ENCODE data around the gene BTBD2. TPM values are rescaled to one million over a fixed set of nuclear protein-coding genes. Genes with fewer than 3 reads are reported as not detected.

The BTBD2 gene
- polyA plus RNA-seq, 1 donor (not counting 4 experiments of a cell fraction or from before 2014, with no cell fraction given), result 22.3 TPM

DNA sequence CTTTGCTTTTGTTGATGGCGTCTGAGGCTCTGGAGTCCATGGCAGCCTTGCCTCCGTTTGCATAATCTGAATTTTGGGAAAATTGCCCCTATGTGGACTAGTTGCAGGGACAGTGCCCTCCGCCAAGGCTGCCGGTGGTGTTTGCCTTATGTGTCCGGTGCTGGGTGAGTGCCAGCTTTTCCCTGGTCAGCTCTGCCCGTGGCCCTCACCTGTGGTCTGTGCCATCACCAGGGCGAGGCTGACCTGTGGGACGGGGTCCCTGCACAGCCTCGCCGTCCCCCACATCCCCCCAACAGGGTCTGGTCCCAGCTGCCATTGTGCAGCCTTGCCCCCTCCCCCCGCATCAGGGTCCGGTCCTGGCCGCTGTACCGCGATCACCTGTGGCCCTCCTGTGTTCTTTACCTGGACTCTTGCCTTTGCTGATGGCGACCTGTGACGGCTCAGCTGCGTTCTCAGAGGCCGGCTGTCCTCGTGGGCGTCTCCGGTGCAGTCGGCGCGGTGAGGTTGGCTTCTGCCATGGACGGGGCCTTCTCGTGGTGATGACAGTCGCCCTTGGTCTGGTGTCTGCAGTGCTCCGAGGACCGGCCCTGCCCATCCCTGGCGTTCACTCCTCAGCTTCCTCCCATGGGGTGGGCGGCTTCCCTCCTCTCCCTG, 61.9 kb downstream of the BTBD2 start:
- Histone ChIP-seq H3K9me3 (ENCODE audit: control insufficient read depth, low read depth, low read length) (no peaks in the 10 kb centered on the region), H3K4me1 (ENCODE audit: control insufficient read depth, extremely low read depth, insufficient read depth, low read length) (no peaks in the 10 kb centered on the region), H3K9ac (ENCODE audit: control insufficient read depth, extremely low read depth, insufficient read depth, low read length) (no peak overlapping the region), H3K9me1 (ENCODE audit: control insufficient read depth, extremely low read depth, insufficient read depth, low read length) (peaks cover 2% of the 10 kb centered on the region), H3K4me3 (ENCODE audit: control insufficient read depth in 2 of 3, extremely low read depth in 1 of 3, insufficient read depth in 2 of 3, low read depth in 1 of 3, low read length in 3 of 3) (no peak overlapping the region), H3K27me3 (ENCODE audit: control insufficient read depth, extremely low read depth, insufficient read depth, low read length) (no peaks in the 10 kb centered on the region), H3K27ac (ENCODE audit: control insufficient read depth, insufficient read depth, low read length) (no peak overlapping the region), H3K4me2 (ENCODE audit: control insufficient read depth, extremely low read depth, insufficient read depth, low read depth, low read length) (no peak overlapping the region), H3K79me2 (ENCODE audit: control insufficient read depth, insufficient read depth, low read length) (peaks cover 89% of the 10 kb centered on the region), H2AFZ (ENCODE audit: control insufficient read depth, low read length) (no peak overlapping the region), H3K36me3 (ENCODE audit: control insufficient read depth in 2 of 2, extremely low read depth in 1 of 2, insufficient read depth in 2 of 2, low read length in 2 of 2) (peaks cover 18% of the 10 kb centered on the region in 2 experiments), H4K20me1 (ENCODE audit: control insufficient read depth, extremely low read depth, insufficient read depth, low read length) (peaks cover 39% of the 10 kb centered on the region)
- FAIRE-seq (no peak), DNase-seq (ENCODE audit: low read depth, low spot score) (no peak)
- dilution Hi-C loops (cut with MboI; ENCODE audit: extremely low pct_ligation_motif_present, low sequenced_read_pairs), result no loop called here
- TF ChIP-seq, protein P1, sequence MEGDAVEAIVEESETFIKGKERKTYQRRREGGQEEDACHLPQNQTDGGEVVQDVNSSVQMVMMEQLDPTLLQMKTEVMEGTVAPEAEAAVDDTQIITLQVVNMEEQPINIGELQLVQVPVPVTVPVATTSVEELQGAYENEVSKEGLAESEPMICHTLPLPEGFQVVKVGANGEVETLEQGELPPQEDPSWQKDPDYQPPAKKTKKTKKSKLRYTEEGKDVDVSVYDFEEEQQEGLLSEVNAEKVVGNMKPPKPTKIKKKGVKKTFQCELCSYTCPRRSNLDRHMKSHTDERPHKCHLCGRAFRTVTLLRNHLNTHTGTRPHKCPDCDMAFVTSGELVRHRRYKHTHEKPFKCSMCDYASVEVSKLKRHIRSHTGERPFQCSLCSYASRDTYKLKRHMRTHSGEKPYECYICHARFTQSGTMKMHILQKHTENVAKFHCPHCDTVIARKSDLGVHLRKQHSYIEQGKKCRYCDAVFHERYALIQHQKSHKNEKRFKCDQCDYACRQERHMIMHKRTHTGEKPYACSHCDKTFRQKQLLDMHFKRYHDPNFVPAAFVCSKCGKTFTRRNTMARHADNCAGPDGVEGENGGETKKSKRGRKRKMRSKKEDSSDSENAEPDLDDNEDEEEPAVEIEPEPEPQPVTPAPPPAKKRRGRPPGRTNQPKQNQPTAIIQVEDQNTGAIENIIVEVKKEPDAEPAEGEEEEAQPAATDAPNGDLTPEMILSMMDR (optimal IDR thresholded peaks at IDR 0.05 in 1 of 3, IDR thresholded peaks at IDR 0.05 in 1 of 3, conservative IDR thresholded peaks at IDR 0.05 in 1 of 3; ENCODE audit: extremely low read depth in 1 of 3, insufficient read depth in 2 of 3, low read length in 3 of 3), result no peak
- TF ChIP-seq EZH2 (IDR thresholded peaks at IDR 0.05; ENCODE audit: low read length), result no peak

GRCh38 chr19:1953037-1953436, 62.5 kb downstream of the BTBD2 start:
- dilution Hi-C loops (cut with MboI; ENCODE audit: extremely low pct_ligation_motif_present, low sequenced_read_pairs), result no loop called here
- Histone ChIP-seq H3K27me3 (ENCODE audit: control insufficient read depth, extremely low read depth, insufficient read depth, low read length) (no peaks in the 10 kb centered on the region), H2AFZ (ENCODE audit: control insufficient read depth, low read length) (no peak overlapping the region), H3K9me3 (ENCODE audit: control insufficient read depth, low read depth, low read length) (no peaks in the 10 kb centered on the region), H3K4me3 (ENCODE audit: control insufficient read depth in 2 of 3, extremely low read depth in 1 of 3, insufficient read depth in 2 of 3, low read depth in 1 of 3, low read length in 3 of 3) (no peak overlapping the region), H3K36me3 (ENCODE audit: control insufficient read depth in 2 of 2, extremely low read depth in 1 of 2, insufficient read depth in 2 of 2, low read length in 2 of 2) (peaks cover 18 to 19% of the 10 kb centered on the region in 2 experiments), H3K79me2 (ENCODE audit: control insufficient read depth, insufficient read depth, low read length) (peaks cover 93% of the 10 kb centered on the region), H3K4me2 (ENCODE audit: control insufficient read depth, extremely low read depth, insufficient read depth, low read depth, low read length) (no peak overlapping the region), H3K4me1 (ENCODE audit: control insufficient read depth, extremely low read depth, insufficient read depth, low read length) (no peaks in the 10 kb centered on the region), H4K20me1 (ENCODE audit: control insufficient read depth, extremely low read depth, insufficient read depth, low read length) (peaks cover 42% of the 10 kb centered on the region), H3K9ac (ENCODE audit: control insufficient read depth, extremely low read depth, insufficient read depth, low read length) (no peak overlapping the region), H3K9me1 (ENCODE audit: control insufficient read depth, extremely low read depth, insufficient read depth, low read length) (peaks cover 3% of the 10 kb centered on the region), H3K27ac (ENCODE audit: control insufficient read depth, insufficient read depth, low read length) (no peak overlapping the region)
- FAIRE-seq (no peak), DNase-seq (ENCODE audit: low read depth, low spot score) (no peak)
- TF ChIP-seq, protein P1 (optimal IDR thresholded peaks at IDR 0.05 in 1 of 3, IDR thresholded peaks at IDR 0.05 in 1 of 3, conservative IDR thresholded peaks at IDR 0.05 in 1 of 3; ENCODE audit: extremely low read depth in 1 of 3, insufficient read depth in 2 of 3, low read length in 3 of 3), result no peak
